Stimulated activated CD8-positive, alpha-beta memory T cell treated with anti-CD3 and anti-CD28 coated beads, Interleukin-2, amount 100 ng/mL, for 1 hour (primary cell): Measurements from ENCODE around the gene VOPP1.
"Not testable (repeated sequence)": the region's sequence is repeated elsewhere in the genome, so short reads cannot be mapped to it uniquely, and the experiment has no call there.

Experiments
- DNase-seq, 2 donors: peaks; one replicate each; pipeline ENCODE4 v3.0.0-alpha.2; 2020; ENCODE audit warnings: low read depth in 2 of 2

VOPP1 gene

GRCh38 chr7:55572378-55573233 lies at the start of gene VOPP1:
Gene VOPP1 (minus strand): TSS chr7:55572502. CDS start chr7:55572324, 178 bp downstream.
- DNase-seq, result peak; percentile 17 to 39

- DNase-seq, result no peak
Measured at GRCh38 chr7:55618913-55619312, 46.6 kb upstream of the VOPP1 start.

DNA sequence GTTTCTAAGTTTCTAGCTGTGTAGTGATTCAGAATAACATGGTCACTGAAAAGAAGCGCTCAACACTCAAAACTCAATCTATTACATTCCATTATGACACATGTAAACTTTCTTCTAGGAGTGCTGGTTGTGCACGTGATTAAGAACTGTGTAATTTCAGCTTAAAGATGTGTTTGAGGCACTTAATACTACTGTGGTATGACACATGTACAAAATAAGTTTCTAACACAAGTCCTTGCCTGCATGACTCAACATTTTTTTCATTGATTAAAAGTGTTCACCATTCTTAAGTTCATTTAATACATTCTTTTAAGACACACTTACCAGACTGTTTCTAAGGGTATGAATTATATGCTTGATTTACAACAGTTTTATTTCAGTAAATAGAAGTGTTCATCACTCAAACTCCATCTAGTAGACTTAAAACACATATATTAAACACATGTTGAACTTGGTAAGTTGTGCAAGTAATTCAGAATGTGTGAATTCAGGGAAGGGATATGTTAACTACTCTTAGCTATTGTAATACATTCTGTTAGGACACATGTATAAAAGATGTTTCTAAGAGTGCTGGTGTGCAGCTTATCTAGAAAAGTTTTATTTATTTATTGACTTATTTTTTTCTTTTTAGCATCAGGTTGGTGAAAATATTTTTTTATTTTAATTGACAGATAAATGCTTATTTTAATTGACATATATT lies 42.2 kb upstream of the VOPP1 start:
- DNase-seq, result not testable (repeated sequence)

DNA sequence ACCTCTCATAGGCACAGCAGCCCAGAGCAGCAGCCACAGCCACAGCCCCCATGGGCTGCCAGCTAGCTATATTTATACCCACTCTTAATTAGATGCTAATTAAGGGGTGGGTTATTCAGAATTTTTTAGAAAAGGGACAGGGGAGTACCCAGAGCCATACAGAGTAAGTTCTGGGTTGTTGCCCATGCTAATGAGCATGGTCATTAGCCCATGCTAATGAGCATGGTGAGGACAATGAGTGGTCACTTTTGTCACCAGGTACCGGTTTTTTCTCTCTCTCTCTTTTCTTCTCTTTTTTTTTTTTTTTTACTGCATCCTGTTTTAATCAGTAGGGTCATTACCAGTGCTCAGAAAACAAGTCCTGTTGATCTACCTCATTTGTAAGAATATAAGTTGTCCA lies 37.4 kb upstream of the VOPP1 start:
- DNase-seq, result not testable (repeated sequence)

- not testable (repeated sequence) for DNase-seq
Measured at GRCh38 chr7:55605661-55606060, 33.4 kb upstream of the VOPP1 start.

DNA sequence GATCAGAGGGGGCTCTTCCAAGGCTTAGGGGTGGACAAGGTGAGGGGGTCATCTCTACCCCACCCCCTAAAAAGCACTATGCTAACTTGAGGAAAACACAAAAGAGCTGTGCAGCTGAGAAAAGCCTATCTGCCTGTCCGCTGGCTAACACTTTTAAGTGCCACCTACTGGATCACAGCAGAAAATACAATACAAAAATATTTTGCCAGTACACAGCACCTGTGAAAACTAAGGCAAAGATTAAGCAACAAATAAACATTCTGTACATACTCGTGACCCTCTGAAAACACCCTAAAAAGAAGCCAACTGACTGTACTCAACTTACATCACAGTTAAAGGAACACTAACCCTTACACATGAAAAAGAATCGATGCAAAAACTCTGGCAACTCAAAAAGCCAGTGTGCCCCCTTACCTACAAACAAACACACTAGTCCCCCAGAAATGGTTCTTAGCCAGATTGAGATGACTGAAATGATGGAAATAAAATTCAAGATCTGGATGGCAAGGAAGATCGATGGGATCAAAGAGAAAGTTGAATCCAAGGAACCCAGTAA lies 25.7 kb upstream of the VOPP1 start:
- not testable (repeated sequence) for DNase-seq

GRCh38 chr7:55597214-55597739 lies 25.0 kb upstream of the VOPP1 start:
- DNase-seq, result not testable (repeated sequence)

GRCh38 chr7:55595511-55595910 lies 23.2 kb upstream of the VOPP1 start:
- no peak for DNase-seq

GRCh38 chr7:55594870-55595269 lies 22.6 kb upstream of the VOPP1 start:
- DNase-seq, result no peak

DNA sequence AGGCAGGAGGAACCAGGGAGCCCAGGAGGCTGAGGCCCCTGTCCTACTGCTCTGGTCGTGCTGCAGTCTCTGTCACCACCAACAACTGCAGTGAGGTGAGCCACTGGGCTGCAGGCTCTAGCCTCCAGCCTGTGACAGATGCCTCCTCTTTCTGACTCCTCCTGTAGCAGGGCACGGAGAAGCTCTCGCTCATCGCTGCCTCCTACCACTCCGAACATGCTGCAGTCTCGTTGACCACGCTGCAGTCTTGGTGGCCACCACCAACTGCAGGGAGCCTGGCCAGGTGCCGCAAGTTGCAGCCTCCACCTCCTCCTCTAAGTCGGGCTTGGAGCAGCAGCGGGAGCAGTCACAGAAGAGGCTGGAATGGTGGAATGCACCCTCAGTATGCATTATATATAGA lies 22.1 kb upstream of the VOPP1 start:
- no peak for DNase-seq

DNA sequence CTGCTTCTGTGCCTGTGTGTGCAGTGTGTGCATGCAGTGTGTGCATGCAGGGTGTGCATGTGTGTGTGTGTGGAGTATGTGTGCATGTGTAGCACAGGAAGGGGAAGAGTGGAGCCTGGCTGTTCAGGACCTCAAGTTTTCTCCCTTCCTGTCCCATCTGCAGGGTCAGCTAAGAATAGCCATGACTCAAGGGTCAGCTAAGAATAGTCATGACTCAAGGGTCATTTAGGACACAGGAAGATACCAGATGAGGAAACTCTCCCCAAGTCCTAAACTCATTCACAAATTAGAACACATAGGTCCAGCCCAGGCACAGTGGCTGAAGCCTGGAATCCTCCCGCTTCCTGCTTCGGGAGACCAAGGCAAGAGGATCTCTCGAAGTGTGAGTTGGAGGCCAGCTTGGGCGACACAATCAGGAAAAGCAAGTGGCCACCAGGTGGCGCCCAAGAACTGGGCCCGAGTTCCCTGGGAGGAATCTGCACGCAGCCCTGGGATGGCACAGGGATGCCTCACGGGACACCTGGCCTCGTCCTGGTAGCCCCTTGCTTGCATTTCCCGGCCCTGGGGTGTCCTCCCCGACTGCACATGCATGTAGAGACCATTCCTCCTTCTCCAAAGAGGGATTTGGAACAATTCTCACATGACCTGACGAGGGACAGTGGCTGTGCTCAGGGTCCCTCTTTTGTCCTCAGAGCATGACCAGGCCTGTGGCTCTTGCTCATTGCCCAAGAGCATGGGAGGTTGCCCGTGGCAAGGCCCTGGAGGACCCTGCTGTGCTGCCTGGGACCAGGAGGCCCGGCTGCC lies 21.4 kb upstream of the VOPP1 start:
- DNase-seq, result peak; percentile 50 to 52

DNA sequence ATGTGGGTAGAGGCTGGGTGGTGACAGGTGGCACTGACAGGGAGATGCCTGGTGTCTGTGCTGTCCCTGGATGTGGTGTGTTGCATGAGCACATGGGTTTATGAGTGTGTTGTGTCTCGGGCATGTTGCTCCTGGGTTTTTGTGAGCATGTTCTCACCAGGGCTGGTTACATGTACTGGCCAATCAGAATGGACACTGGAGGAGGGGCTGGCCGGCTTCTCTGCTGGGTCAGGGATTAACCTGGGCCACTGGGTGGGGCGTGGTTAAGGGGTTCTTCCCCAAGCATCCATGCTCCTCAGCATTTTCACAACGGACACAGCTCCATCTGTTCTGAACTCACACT lies 20.8 kb upstream of the VOPP1 start:
- DNase-seq, result no peak

DNA sequence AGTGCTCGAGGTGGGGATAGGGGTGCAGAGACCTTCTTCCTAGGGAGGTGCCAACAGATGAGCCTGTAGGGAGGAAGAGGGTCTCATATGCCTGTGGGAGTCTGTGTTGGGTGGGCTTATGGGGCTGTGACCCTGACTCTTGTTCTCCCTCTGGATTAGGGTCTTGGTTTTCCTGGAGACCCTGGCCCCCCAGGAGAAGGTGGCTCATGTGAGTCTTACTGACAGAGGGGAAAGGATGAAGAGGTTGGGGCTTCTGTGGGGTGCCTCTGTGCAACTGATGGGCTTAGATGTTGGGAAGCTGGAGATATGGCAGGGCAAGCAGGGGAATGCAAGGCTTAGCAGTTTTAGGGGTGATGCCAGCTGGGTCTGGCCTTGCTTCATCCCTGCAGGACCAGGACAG lies 20.2 kb upstream of the VOPP1 start:
- DNase-seq, result no peak

DNA sequence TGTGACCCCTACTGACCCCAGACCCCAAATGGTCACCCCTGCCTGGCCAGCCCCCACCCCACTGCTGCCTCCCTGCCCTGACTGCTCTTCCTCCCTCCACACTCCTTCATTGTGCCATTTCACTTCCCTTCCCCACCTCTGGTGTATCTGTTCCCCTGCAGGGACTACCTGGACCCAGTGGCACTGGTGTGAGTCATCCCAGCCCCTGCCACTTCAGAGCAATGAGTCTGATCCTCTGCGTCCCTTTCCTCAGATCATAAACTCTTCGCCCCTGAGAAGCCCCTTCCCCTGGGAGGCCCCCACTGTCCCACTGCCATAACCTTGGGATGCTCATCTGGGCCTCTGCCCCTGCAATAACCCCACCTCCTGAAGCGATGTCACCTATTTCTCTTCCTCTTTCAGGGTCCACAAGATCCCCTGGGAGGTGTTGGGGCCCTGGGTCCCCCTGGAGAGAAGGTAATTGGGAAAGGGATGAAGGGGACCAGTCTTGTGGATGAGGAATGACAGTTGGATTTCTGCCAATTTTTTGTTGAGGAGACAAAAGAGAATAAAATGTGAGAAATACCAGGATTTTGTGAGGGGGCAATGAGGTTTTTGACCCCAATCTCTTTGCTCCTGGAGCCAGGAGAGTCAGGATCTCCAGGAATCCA lies 19.1 kb upstream of the VOPP1 start:
- no peak for DNase-seq

DNA sequence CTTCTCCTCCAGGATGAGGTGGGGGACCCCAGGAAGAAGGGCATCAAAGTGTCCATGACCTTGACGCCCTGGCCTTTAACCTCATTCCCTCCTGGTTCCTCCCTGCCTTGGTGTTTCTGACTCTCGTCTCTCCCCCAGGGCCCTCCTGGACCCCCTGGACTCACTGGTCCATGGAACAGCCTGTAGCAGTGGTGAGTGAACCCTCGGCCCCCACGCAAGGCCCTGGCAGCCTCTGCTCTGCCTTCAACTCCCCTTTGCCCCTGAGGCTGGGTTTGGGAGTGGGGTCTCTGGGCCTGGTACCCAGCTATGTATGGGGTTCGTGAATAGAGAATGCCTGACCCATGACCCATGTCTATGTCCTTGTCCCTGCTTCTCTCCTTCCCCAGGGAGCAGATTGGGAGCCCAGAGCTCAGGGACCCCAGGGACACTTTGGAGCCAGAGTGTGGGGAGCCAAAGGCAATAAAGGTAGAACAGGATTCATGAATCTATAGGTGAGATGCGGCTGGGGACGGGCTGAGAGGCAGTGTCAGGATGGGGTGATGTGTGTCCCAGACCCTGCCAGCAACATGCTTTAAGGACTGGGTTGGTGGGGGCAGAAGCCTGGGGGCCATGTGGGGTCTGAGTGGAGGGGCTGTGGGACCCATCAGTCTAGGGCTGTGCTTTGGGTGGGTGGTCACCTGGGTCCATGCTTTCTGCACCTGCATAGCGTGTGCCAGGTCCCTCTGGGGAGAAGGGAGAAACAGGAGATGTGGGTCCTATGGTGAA lies 18.4 kb upstream of the VOPP1 start:
- DNase-seq, result no peak

GRCh38 chr7:55589905-55590304 lies 17.6 kb upstream of the VOPP1 start:
- DNase-seq, result no peak

- no peak for DNase-seq
Measured at GRCh38 chr7:55588976-55589604, 16.8 kb upstream of the VOPP1 start.

DNA sequence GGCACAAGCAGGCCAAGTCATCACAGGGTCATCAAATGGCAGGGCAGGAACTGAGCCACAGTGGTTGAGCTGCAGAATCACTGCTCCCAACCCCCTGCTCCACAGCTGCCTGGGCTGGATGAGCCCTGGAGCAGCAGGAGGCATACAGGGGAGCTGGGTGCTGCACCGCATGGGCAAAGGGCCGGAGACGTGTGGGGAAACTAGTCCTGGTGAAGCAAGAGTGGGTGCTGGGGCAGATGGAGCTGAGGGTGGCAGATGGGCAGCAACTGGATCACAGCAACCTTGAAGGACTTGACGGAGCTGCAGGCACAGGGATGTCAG lies 16.0 kb upstream of the VOPP1 start:
- DNase-seq, result no peak

DNA sequence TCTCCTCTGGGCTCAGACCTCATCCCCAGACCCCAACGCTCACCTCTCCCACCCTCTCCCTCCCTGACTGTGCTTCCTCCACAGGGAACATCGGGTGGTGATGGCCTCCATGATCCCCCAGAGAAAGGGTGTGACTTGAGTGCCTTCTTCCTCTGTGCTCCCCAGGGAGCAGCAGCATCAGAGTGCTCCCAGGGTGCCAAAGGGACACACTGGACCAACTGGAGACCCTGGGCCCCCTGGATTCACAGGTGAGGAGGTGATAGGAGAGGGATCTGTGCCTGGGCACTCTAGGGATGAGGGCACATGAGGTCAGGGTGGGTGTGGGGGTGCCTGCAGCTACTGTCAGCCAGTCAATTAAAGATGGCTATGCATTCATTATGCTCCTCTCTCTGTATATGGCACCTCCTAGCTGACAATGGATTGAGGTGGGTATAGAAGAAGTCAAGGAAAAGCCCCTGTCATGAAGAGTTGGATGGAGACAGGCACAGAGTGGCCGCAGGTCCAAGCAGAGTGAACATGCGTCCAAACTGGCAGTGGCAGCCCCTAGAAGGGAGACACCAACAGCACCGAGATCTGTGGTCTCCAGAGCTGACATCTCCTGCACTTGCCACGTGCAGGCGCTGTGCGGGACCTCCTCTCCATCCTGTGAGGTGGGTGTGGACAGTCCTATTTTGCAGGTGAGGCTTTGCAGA lies 15.5 kb upstream of the VOPP1 start:
- no peak for DNase-seq

DNA sequence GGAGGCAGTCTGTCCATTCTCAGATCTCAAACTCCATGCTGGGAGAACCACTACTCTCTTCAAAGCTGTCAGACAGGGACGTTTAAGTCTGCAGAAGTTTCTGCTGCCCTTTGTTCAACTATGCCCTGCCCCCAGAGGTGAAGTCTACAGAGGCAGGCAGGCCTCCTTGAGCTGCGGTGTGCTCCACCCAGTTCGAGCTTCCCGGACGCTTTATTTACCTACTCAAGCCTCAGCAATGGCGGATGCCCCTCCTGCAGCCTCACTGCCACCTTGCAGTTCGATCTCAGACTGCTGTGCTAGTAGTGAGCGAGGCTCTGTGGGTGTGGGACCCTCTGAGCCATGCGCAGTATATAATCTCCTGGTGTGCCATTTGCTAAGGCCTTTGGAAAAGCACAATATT lies 10.4 kb upstream of the VOPP1 start:
- DNase-seq, result not testable (repeated sequence)
